ENCODE data around the gene AFF1. TPM values are rescaled to one million over a fixed set of nuclear protein-coding genes. Genes with fewer than 3 reads are reported as not detected.
A peak's percentile ranks its signal among the peaks of the same experiment; 100 is the strongest.
"Not testable (repeated sequence)": the region's sequence is repeated elsewhere in the genome, so short reads cannot be mapped to it uniquely, and the experiment has no call there.

Gene AFF1
- total and polyA plus RNA-seq, 5 experiments from 2014 or later, result 9.0 to 55.8 (median 13.7) TPM

- Mint-ChIP-seq H3K36me3 (peaks cover 0 to 8% (median 5%) of the 10 kb centered on the region in 3 donors), H3K9me3 (no peaks in the 10 kb centered on the region), H3K4me3 (no peak overlapping the region), H3K27me3 (no peaks in the 10 kb centered on the region), H3K27ac (peak overlapping the region in 1 of 10 donors; percentile 43), H3K4me1 (peaks cover 16 to 32% (median 22%) of the 10 kb centered on the region in 4 donors)
- POLR2A ChIA-PET, result interaction anchor here (0.9 kb wide), 1 partner anchor 114 kb away, joined by 4 read pairs; no protein-coding TSS in a partner anchor
- no peak for DNase-seq
- no peak for ATAC-seq
Observed at GRCh38 chr4:87067124-87067885, 132.5 kb downstream of the AFF1 start.

GRCh38 chr4:87068583-87069021 is 133.8 kb downstream of the AFF1 start:
- H3K9me3 Mint-ChIP-seq, result no peaks in the 10 kb centered on the region
- DNase-seq (no peak), ATAC-seq (no peak)
- H3K27ac Mint-ChIP-seq, result peak overlapping the region in 2 of 10 donors; percentile 0 to 63
- POLR2A ChIA-PET, result no interaction called here
- no peak overlapping the region for H3K4me3 Mint-ChIP-seq
- no peaks in the 10 kb centered on the region for H3K27me3 Mint-ChIP-seq
- peaks cover 21 to 43% (median 30%) of the 10 kb centered on the region in 4 donors for H3K4me1 Mint-ChIP-seq
- peaks cover 0 to 8% (median 5%) of the 10 kb centered on the region in 3 donors for H3K36me3 Mint-ChIP-seq

- no peaks in the 10 kb centered on the region for H3K27me3 Mint-ChIP-seq
- no peak for DNase-seq
- peak overlapping the region in 5 of 10 donors; percentile 0 to 63 (median 17) for H3K27ac Mint-ChIP-seq
- ATAC-seq, result no peak
- no peaks in the 10 kb centered on the region for H3K9me3 Mint-ChIP-seq
- peaks cover 0 to 6% (median 5%) of the 10 kb centered on the region in 3 donors for H3K36me3 Mint-ChIP-seq
- H3K4me3 Mint-ChIP-seq, result no peak overlapping the region
- peaks cover 22 to 47% (median 35%) of the 10 kb centered on the region in 4 donors for H3K4me1 Mint-ChIP-seq
- POLR2A ChIA-PET, result no interaction called here
Observed at GRCh38 chr4:87069037-87069742, 134.4 kb downstream of the AFF1 start.

GRCh38 chr4:87071401-87071800 is 136.6 kb downstream of the AFF1 start:
- peak overlapping the region in 7 of 10 donors; percentile 7 to 81 (median 67) for H3K27ac Mint-ChIP-seq
- ATAC-seq (no peak), DNase-seq (no peak)
- H3K4me3 Mint-ChIP-seq, result peak overlapping the region in 1 of 10 donors; percentile 16
- peaks cover 0 to 5% (median 3%) of the 10 kb centered on the region in 3 donors for H3K36me3 Mint-ChIP-seq
- no peaks in the 10 kb centered on the region for H3K27me3 Mint-ChIP-seq
- H3K4me1 Mint-ChIP-seq, result peaks cover 18 to 47% (median 36%) of the 10 kb centered on the region in 4 donors
- POLR2A ChIA-PET, result interaction anchor here (1.0 kb wide), 1 partner anchor 65 kb away, joined by 5 read pairs; no protein-coding TSS in a partner anchor
- H3K9me3 Mint-ChIP-seq, result no peaks in the 10 kb centered on the region

- peak overlapping the region in 3 of 10 donors; percentile 7 to 70 (median 67) for H3K27ac Mint-ChIP-seq
- not testable (repeated sequence) for H3K9me3 Mint-ChIP-seq
- POLR2A ChIA-PET, result interaction anchor here (0.7 kb wide), 1 partner anchor 8 kb away, joined by 4 read pairs; no protein-coding TSS in a partner anchor
Observed at GRCh38 chr4:87072545-87072944, 137.7 kb downstream of the AFF1 start.

GRCh38 chr4:87073199-87074120 is 138.6 kb downstream of the AFF1 start:
- ATAC-seq (peak; percentile 92 to 98), DNase-seq (peak in 8 of 10 donors; percentile 10 to 75 (median 38))
- H3K36me3 Mint-ChIP-seq, result peaks cover 0 to 5% (median under 1%) of the 10 kb centered on the region in 3 donors
- H3K9me3 Mint-ChIP-seq, result no peaks in the 10 kb centered on the region
- H3K27me3 Mint-ChIP-seq, result no peaks in the 10 kb centered on the region
- peak overlapping the region; percentile 63 to 85 (median 80) for H3K4me3 Mint-ChIP-seq
- H3K4me1 Mint-ChIP-seq, result peaks cover 16 to 55% (median 41%) of the 10 kb centered on the region in 4 donors
- POLR2A ChIA-PET, result interaction anchor here (0.6 to 1.3 kb wide), 4 partner anchors 67 to 139 kb away, joined by 3 to 5 read pairs (median 4); partner anchors contain the start of gene AFF1
- peak overlapping the region in 9 of 10 donors; percentile 10 to 88 (median 56) for H3K27ac Mint-ChIP-seq

More at GRCh38 chr4:87072545-87072944, 137.7 kb downstream of the AFF1 start:
- H3K36me3 Mint-ChIP-seq, DNase-seq, H3K27me3 Mint-ChIP-seq, ATAC-seq, H3K4me3 Mint-ChIP-seq: not testable (repeated sequence)
- peaks cover 15 to 48% (median 37%) of the 10 kb centered on the region in 4 donors for H3K4me1 Mint-ChIP-seq

- peak overlapping the region in 9 of 10 donors; percentile 10 to 88 (median 53) for H3K27ac Mint-ChIP-seq
- DNase-seq (no peak), ATAC-seq (peak; percentile 25 to 52)
- H3K4me1 Mint-ChIP-seq, result peaks cover 16 to 52% (median 39%) of the 10 kb centered on the region in 4 donors
- H3K4me3 Mint-ChIP-seq, result peak overlapping the region; percentile 63 to 85 (median 80)
- no peaks in the 10 kb centered on the region for H3K27me3 Mint-ChIP-seq
- no peaks in the 10 kb centered on the region for H3K9me3 Mint-ChIP-seq
- H3K36me3 Mint-ChIP-seq, result peaks cover 0 to 5% (median 0%) of the 10 kb centered on the region in 3 donors
- POLR2A ChIA-PET, result interaction anchor here (0.6 to 1.3 kb wide), 4 partner anchors 67 to 139 kb away, joined by 3 to 5 read pairs (median 4); partner anchors contain the start of gene AFF1
Observed at GRCh38 chr4:87074121-87074488, 139.3 kb downstream of the AFF1 start.

GRCh38 chr4:87075876-87076275 is 141.1 kb downstream of the AFF1 start:
- Mint-ChIP-seq H3K27ac (no peak overlapping the region), H3K36me3 (peaks cover 0 to 3% (median 0%) of the 10 kb centered on the region in 3 donors), H3K9me3 (no peaks in the 10 kb centered on the region), H3K4me3 (no peak overlapping the region), H3K27me3 (no peaks in the 10 kb centered on the region), H3K4me1 (peaks cover 20 to 63% (median 49%) of the 10 kb centered on the region in 4 donors)
- DNase-seq, result no peak
- POLR2A ChIA-PET, result no interaction called here
- ATAC-seq, result no peak

- POLR2A ChIA-PET, result no interaction called here
- DNase-seq (no peak), ATAC-seq (no peak)
- Mint-ChIP-seq H3K4me1 (peaks cover 17 to 63% (median 53%) of the 10 kb centered on the region in 4 donors), H3K4me3 (no peak overlapping the region), H3K36me3 (peaks cover 0 to 6% (median 4%) of the 10 kb centered on the region in 3 donors), H3K9me3 (no peaks in the 10 kb centered on the region), H3K27me3 (no peaks in the 10 kb centered on the region), H3K27ac (peak overlapping the region in 1 of 10 donors; percentile 36)
Observed at GRCh38 chr4:87076690-87077358, 142.0 kb downstream of the AFF1 start.

GRCh38 chr4:87077914-87078585 is 143.2 kb downstream of the AFF1 start:
- Mint-ChIP-seq H3K9me3 (no peaks in the 10 kb centered on the region), H3K27me3 (no peaks in the 10 kb centered on the region), H3K36me3 (peaks cover 0 to 6% (median 4%) of the 10 kb centered on the region in 3 donors), H3K27ac (peak overlapping the region in 2 of 10 donors; percentile 32 to 73), H3K4me3 (no peak overlapping the region), H3K4me1 (peaks cover 17 to 61% (median 48%) of the 10 kb centered on the region in 4 donors)
- POLR2A ChIA-PET, result interaction anchor here (1.9 kb wide), 1 partner anchor 142 kb away, joined by 4 read pairs; no protein-coding TSS in a partner anchor
- no peak for DNase-seq
- no peak for ATAC-seq

Measured in naive thymus-derived CD8-positive, alpha-beta T cell (primary cell).